GM21528 (cell line): ENCODE data around the gene PPP2R5C.
"Not testable (repeated sequence)": the region's sequence is repeated elsewhere in the genome, so short reads cannot be mapped to it uniquely, and the experiment has no call there.

ENCODE experiments used
- ATAC-seq: cut with Tn5 transposase; IDR thresholded peaks from one replicate; pipeline ENCODE4 v1.9.1; 2021; ENCODE audit warnings: mild to moderate bottlenecking, moderate library complexity; ENCODE audit not compliant: unreplicated experiment, low FRiP score

The PPP2R5C gene

DNA sequence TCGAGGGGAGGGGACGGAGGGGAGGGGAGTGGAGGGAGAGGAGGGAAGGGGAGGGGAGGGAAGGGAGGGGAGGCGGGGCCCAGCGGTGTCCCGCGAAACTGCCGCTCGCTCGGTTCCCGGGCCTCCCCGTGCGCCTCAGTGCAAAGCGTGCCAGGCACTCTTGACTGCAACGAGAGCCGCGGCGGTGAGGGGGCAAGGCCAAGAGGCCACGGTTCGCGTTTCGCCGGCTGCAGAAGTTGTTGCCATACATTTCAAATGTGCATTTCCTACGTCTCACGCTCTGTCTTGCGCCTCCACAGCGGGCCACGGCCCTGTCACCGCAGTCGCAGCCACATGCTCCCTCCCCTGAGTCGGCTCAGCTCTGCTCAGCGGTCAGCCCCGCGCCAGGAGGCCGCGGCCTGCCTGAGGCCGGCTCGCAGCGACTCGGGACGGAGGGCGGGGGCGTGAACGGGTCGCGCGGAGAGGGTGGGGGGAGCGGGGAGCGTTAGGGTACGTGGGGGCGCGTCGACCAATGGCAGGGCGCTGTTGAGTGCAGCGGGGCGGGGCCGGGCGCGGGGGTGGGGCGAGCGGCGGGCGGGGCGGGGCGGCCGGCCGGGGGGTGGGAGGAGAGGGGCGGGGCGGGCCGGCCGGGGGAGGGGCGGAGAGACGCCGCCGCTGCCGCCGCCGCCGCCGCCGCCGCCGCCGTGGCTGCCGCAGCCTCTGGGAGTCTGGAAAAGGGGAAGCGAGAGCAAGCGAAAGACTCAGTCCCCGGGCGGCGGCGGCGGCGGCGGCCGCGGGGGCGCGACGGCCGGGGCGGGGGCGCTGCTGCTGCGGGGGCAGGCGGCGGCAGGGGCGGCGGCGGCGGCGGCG is at the start of gene PPP2R5C:
TSS of gene PPP2R5C (plus strand) at position 678 of the 849 bp plus-strand sequence. CDS start 185 bp downstream, outside the sequence.
- peak; percentile 57 for ATAC-seq

DNA sequence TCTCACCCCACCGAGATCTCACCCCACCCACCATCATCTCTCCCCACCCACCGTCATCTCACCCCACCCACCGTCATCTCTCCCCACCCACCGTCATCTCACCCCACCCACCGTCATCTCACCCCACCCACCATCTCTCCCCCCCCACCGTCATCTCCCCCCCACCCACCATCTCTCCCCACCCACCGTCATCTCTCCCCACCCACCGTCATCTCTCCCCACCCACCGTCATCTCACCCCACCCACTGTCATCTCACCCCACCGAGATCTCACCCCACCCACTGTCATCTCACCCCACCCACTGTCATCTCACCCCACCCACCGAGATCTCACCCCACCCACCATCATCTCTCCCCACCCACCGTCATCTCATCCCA is 49.7 kb upstream of the PPP2R5C start:
- ATAC-seq: not testable (repeated sequence)

DNA sequence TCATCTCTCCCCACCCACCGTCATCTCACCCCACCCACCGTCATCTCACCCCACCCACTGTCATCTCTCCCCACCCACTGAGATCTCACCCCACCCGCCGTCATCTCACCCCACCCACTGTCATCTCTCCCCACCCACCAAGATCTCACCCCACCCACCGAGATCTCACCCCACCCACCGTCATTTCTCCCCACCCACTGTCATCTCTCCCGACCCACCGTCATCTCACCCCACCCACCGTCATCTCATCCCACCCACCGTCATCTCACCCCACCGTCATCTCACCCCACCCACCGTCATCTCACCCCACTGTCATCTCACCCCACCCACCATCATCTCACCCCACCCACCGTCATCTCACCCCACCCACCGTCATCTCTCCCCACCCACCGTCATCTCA is 49.2 kb upstream of the PPP2R5C start:
- ATAC-seq: not testable (repeated sequence)

DNA sequence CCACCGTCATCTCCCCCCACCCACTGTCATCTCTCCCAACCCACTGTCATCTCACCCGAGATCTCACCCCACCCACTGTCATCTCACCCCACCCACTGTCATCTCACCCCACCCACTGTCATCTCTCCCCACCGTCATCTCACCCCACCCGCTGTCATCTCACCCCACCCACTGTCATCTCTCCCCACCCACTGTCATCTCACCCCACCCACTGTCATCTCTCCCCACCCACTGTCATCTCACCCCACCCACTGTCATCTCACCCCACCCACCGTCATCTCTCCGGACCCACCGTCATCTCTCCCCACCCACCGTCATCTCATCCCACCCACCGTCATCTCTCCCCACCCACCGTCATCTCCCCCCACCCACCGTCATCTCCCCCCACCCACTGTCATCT is 48.4 kb upstream of the PPP2R5C start:
- not testable (repeated sequence) for ATAC-seq

DNA sequence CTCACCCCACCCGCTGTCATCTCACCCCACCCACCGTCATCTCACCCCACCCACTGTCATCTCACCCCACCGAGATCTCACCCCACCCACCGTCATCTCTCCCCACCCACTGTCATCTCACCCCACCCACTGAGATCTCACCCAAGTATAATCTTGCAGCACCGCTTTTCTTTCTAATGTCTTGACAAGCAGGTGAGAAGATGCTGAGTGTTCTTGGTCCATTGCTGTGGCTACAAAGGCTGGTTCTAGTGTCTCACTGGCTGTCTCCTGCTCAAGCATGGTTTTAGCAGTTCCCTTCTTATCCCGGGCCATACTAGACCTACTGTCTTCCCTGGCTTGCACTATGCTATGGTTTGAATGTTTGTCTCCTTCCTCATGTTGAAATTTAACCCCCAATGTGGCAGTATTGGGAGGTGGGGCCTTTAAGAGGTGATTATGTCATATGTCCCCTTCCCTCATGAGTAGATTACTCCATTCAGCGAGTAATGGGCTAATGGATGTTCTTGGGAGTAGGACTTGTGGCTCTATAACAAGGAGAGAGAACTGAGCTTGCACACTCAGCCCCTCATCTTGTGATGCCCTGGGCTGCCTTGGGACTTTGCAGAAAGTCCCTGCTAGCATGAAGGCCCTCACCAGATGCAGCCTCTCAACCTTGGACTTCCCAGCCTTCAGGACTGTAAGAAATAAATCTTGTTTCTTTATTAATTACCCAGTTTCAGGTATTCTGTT is 47.7 kb upstream of the PPP2R5C start:
- ATAC-seq: no peak

DNA sequence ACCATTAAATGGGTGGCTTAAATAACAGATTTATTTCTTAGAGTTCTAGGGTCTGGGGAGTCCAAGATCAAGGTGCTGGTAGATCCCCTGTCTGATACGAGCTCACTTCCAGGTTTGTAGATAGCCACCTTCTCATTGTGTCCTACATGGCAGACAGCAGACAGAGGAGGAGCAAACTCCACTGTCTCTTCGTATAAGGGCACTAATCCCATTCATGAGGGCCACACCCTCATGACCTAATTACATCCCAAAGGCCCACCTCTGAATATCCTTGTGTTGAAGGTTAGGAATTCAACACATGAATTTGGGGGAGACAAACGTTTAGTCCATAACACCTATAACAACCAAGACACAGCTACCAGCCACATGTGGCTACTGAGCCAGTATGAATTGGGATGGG is 47.1 kb upstream of the PPP2R5C start:
- no peak for ATAC-seq

DNA sequence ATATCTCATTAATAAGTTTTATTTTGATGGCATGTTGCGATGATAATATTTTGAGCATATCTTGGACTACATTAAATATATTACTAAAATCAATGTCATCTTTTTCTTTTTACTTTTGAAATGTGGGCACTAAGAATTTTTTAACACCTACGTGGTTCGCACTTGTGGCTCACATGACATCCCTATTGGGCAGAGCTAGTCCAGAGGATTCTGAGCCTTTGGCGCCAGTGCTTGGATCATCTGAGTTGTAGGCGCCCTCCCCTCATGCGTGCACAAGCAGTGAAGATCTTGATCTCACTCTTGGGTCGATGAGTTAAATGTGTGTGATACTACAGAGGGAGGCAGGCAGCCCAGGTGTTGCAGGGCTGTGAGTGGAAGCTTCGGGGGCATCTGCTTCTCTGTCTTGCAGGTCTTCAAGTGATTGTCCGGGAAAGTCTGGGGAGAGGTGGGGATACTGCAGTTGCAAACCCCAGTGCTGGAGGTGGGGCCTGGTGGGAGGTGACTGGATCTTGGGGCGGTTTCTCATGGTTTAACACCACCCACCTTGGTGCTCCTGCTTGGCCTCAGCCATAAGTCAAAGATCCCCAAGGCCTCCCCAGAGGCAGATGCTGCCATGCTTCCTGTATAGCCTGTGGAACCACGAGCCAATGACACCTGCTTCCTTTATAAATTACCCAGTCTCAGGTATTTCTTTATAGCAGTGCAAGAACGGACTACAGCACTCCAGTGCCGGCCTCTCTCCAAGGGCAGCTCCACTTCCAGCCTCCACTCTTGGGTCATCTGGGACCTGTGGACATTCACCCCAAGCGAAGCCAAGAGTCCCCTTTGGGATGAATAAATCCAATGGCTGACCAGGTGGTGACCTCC is 46.1 kb upstream of the PPP2R5C start:
- no peak for ATAC-seq

DNA sequence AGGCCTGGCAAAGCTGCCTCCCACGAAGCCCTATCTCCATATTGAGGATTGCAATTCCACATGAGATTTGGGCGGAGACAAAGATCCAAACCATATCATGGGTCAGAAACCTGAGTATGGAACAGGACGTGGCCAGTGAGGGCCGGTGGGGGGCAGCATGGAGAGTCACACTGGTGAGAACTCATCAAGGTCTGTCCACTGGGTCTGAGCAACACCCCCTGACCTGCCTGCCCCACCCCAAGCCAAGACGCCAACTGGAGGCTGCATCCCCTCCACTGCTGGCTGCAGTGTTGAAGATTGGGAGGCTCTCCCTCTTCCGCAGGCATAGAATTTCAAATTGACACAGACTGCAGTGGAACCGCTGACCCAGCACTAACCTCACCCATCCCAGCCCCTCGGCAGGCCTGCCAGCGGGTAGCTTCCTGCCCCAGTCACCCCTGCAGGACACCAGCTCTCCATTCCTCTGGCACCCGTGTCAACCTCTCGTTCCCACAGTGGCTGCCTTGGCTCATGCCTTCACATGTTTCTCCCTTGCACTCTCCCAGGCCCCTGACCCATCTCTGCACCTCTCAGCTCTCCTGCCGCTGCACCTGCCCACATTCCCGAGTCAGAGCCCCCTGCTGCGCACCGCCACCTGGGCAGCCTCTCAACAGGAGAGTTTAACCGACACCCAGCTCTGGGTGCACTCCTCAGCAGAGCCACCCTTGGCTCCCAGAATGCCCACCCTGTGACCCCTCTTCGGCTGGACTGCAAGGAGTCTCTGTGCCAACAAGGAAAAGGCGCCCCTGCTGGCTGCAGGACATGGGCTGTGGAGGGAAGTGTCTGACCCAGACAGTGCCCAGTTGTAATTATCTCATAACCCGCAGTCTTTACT is 45.2 kb upstream of the PPP2R5C start:
- no peak for ATAC-seq

DNA sequence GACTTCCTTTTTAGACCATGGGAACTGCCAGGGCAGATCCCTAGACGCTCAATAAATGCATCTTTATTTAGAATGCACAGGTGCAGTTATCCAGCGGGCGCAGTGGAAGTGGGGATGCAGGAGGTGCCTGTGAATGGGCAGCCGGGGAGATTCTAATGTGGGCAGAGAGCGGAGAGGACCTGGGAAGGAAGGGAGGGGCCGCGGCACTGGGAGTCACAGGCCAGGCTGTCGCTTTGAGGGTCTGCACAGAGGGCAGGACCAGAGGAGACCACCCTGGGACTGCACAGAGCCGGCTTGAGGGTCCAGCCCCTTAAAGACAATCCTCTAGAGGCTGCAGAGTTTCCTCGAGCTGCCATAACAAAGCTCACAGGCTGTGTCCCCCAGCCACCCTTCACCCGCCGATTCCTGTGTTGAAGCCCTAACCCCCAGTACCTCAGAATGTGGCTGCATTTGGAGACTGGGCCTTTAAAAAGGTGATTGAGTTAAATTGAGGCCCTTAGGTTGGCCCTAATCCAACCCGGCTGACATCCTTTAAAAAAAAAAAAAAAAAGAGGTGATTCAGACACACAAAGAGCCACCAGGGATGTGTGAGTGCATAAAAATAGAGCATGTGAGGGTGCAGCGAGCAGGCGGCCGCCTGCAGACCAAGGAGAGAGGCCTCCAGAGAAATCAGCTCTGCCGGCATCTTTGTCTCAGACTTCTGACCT is 44.4 kb upstream of the PPP2R5C start:
- no peak for ATAC-seq

DNA sequence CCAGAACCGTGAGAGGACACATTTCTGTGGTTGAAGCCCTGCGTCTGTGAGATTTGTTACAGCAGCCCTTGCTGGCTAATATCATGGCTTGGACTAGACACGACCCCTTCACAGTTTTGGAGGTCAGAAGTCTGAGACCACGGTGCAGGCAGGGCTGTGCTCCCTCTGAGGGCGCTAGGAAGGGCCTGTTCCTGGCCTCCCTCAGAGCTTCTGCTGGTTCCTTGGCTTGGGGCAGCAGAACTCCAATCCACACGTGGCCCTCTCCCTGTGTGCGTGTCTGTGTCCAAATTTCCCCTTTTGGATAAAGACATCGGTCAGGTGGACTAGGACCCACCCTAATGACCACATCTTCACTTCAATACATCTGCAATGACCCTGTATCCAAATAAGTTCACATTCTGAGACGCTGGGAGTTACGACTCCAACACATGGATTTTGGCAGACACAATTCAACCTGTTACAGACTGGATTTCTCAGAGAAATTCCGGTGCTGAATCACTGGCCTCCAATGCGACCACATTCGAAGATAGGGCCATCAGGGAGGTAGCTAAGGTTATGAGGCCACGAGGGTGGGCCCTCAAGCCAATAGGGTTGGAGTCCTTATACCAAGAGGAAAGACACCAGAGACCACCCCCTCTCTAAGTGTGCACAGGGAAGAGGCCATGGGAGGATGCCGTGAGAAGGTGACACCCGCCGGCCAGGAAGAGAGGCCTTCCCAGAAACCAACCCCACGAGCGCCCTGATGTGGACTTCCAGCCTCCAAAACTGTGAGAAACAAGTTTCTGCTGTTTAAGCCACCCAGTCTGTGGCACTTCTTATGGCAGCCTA is 43.6 kb upstream of the PPP2R5C start:
- no peak for ATAC-seq

DNA sequence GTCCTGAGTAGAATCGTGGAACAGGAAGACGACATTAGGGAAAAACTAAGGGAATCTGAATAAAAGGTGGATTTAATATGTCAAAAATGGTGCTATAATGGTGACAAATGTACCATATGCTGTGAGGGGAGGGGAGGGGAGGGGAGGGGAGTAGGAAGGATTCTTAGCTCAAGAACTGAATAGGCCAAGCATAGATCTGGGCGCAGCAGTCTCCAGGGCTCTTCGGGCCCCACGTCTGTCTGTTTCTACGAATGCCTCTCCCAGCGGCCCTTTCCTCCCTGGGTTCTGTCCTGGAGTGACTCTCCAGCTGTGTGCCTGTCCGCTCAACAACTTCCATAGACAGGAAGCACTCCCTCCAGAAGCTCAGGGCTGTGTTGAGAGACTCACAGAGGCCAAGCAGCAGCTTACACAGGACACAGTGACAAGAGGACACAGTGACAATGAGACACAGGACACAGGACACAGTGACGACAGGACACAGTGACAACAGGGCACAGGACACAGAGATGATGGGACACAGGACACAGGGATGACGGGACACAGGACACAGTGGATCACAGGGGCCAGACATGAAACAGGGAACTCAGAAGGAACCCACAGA is 42.4 kb upstream of the PPP2R5C start:
- ATAC-seq: no peak

DNA sequence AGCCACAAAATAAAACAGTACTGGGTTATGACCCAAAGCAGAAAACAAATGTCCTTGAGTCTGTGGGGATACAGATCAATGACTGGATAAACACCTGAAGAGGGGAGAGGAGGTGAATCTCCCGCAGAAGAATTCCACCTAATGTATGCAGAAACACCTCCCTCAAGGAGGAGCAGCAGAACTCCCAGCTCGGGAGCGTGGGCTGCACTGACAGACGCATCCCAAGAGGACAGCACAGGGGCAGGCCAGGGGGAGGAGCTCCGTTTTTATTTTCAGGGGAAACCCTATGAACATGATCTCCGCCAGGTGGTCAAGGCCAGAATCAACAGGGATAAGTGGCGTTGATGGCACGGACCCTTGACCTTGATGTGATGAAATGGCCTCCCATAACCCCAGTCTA is 41.8 kb upstream of the PPP2R5C start:
- ATAC-seq: no peak

DNA sequence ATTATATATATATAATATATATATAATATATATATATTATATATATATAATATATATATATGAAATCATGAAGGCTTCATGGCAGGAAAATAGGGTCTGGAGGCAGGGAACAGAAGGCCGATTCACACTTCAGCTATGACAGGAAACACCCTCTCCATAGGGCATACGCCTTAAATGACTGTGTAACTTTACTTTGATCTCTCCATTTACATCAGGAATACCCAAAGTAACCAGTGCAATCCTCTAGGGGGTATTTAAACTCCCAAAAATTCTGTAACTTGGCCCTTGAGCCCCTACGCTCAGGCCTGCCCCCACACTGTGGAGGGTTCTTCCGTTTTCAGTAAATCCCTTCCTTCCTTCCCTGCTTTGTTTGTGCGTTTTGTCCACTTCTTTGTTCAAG is 40.4 kb upstream of the PPP2R5C start:
- ATAC-seq: no peak

DNA sequence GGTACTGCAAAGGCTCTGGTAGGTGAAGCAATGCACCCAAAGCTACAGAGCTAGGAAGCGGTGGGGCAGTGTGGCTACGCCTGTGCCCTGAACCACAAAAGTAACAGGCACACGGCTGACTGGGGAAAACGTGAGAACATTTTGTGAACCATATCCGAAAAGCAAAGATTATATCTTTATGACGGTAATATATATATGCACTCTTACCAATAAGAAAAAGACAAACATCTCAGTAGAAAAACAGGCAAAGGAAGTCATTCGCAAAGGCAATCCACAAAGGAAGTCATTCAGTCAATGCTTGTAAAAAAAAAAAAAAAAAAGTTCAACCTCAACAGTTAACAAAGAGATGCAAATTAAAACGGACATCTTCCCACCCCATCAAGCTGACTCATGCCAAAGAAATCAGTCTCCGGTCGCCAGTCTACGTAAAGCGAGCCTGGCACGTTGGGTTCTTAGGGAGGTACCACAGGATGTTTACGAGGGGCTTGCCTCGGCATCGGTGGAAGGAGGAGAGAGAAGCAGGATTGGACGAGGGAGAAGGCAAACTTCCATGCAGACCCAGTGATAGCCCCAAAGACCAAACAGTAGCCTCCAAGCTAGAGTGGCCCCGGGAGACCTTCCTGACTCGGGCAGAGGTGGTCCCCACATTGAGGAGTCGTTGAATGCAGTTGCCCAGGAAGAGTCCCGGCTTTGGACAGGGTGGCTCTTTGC is 39.4 kb upstream of the PPP2R5C start:
- ATAC-seq: no peak

DNA sequence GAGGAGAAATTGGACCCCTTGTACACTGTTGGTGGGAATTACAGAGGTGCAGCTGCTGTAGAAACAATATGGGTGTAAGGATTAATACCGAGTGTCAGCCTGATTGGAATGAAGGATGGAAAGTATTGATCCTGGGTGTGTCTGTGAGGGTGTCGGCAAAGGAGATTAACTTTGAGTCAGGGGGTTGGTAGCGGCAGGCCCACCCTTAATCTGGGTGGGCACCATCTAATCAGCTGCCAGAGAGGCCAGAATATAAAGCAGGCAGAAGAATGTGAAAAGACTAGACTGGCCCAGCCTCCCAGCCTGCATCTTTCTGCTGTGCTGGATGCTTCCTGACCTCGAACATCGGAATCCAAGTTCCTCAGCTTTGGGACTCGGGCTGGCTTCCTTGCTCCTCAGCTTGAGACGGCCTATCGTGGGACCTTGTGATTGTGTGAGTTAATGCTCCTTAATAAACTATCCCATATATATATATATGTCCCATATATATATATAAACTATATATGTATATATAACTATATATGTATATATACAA is 38.4 kb upstream of the PPP2R5C start:
- no peak for ATAC-seq

DNA sequence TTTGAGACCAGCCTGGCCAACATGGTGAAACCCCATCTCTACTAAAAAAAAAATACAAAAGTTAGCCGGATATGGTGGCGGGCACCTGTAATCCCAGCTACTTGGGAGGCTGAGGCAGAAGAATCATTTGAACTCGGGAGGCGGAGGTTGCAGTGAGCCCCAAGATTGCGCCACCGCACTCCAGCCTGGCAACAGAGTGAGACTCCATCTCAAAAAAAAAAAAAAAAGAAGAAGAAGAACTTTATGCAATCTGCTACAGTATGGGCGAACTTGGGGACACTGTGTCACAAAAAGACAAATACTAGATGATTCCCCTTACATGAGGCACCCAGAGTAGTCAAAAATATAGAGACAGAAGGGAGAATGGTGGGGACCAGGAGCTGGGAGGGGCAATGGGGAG is 35.9 kb upstream of the PPP2R5C start:
- not testable (repeated sequence) for ATAC-seq

DNA sequence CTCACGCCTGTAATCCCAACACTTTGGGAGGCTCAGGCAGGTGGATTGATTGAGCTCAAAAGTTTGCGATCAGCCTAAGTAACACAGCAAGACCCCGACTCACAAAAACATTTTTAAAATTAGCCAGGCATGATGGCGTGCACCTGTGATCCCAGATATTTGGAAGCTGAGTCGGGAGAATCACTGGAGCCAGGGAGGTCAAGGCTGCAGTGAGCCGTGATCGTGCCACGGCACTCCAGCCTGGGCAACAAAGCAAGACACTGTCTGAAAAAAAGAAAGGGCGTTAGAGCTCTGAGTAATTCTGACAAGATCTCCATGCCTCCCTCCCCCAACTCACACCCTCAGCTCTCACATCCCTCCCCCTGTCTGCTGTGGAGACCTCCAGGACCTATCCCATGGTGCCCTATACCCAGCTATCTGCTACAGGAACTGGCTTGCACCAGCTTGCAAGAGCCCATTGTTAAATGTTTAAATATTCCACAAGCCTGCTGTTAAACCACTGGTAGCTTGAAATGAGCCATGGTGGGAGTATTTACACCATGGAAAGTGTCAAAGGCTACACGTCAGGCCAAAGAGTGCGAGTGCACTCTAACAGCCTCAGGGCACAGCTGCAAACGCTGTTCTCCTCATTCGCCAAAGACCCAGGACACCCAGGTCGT is 35.1 kb upstream of the PPP2R5C start:
- ATAC-seq: no peak
